Measurements from ENCODE around the gene PAGE2B.

The PAGE2B gene

GRCh38 chrX:55074851-55075467, at the start of gene PAGE2B:
Gene PAGE2B (plus strand): TSS chrX:55075030. CDS start chrX:55076042, 1,012 bp downstream.
- TF ChIP-seq REST (IDR thresholded peaks at IDR 0.05; ENCODE audit: low read depth) (no peak), CEBPB (IDR thresholded peaks at IDR 0.05) (no peak), EGR1 (IDR thresholded peaks at IDR 0.05) (no peak), CREB1 (IDR thresholded peaks at IDR 0.05; ENCODE audit: low read depth) (no peak), YY1 (IDR thresholded peaks at IDR 0.05; ENCODE audit: low read depth) (no peak), TCF12 (IDR thresholded peaks at IDR 0.05; ENCODE audit: low read depth) (no peak), MAX (IDR thresholded peaks at IDR 0.05) (no peak), USF1 (IDR thresholded peaks at IDR 0.05) (no peak), NFIC (IDR thresholded peaks at IDR 0.05) (no peak)

GRCh38 chrX:55026143-55026542, 48.7 kb upstream of the PAGE2B start:
- no peak for TF ChIP-seq CREB1 (IDR thresholded peaks at IDR 0.05; ENCODE audit: low read depth)
- no peak for TF ChIP-seq FOXM1 (IDR thresholded peaks at IDR 0.05; ENCODE audit: borderline replicate concordance, low read depth)
- TF ChIP-seq ZBTB7A (IDR thresholded peaks at IDR 0.05; ENCODE audit: low read depth), result no peak

- TF ChIP-seq YY1 (IDR thresholded peaks at IDR 0.05; ENCODE audit: low read depth) (no peak), REST (IDR thresholded peaks at IDR 0.05; ENCODE audit: low read depth) (no peak), FOXM1 (IDR thresholded peaks at IDR 0.05; ENCODE audit: borderline replicate concordance, low read depth) (no peak), TAF1 (IDR thresholded peaks at IDR 0.05; ENCODE audit: low read depth) (no peak), TEAD4 (IDR thresholded peaks at IDR 0.05) (no peak), RAD21 (IDR thresholded peaks at IDR 0.05; ENCODE audit: low read depth) (no peak), USF1 (IDR thresholded peaks at IDR 0.05) (no peak), EP300 (IDR thresholded peaks at IDR 0.05; ENCODE audit: borderline replicate concordance) (no peak), CREB1 (IDR thresholded peaks at IDR 0.05; ENCODE audit: low read depth) (no peak), NFIC (IDR thresholded peaks at IDR 0.05) (no peak), EGR1 (IDR thresholded peaks at IDR 0.05) (no peak), TCF12 (IDR thresholded peaks at IDR 0.05; ENCODE audit: low read depth) (no peak), ZBTB7A (IDR thresholded peaks at IDR 0.05; ENCODE audit: low read depth) (no peak), MAX (IDR thresholded peaks at IDR 0.05) (no peak), CEBPB (IDR thresholded peaks at IDR 0.05) (no peak)
These were observed 48.0 kb upstream of the PAGE2B start for GRCh38 chrX:55026840-55027239.

- TF ChIP-seq EGR1 (IDR thresholded peaks at IDR 0.05) (no peak), USF1 (IDR thresholded peaks at IDR 0.05) (no peak), TEAD4 (IDR thresholded peaks at IDR 0.05) (no peak), CEBPB (IDR thresholded peaks at IDR 0.05) (no peak), TCF12 (IDR thresholded peaks at IDR 0.05; ENCODE audit: low read depth) (no peak), REST (IDR thresholded peaks at IDR 0.05; ENCODE audit: low read depth) (no peak), TAF1 (IDR thresholded peaks at IDR 0.05; ENCODE audit: low read depth) (no peak), MAX (IDR thresholded peaks at IDR 0.05) (no peak), NFIC (IDR thresholded peaks at IDR 0.05) (no peak), ZBTB7A (IDR thresholded peaks at IDR 0.05; ENCODE audit: low read depth) (no peak), EP300 (IDR thresholded peaks at IDR 0.05; ENCODE audit: borderline replicate concordance) (no peak), CREB1 (IDR thresholded peaks at IDR 0.05; ENCODE audit: low read depth) (no peak), RAD21 (IDR thresholded peaks at IDR 0.05; ENCODE audit: low read depth) (no peak)
These were observed 46.8 kb upstream of the PAGE2B start for GRCh38 chrX:55028040-55028439.
